SHP77 (cell line): ENCODE results near the gene REXO1.
"Not testable (repeated sequence)": the region's sequence is repeated elsewhere in the genome, so short reads cannot be mapped to it uniquely, and the experiment has no call there.

Experiments used
- DNase-seq, 2 experiments: peaks; one replicate each; lab custom pipeline; 2025; lab: John Stamatoyannopoulos, UW

The REXO1 gene

GRCh38 chr19:1875646-1876495, 27.6 kb upstream of the REXO1 start:
- peak; percentile 87 to 92 for DNase-seq

- DNase-seq: not testable (repeated sequence)
These were observed 27.0 kb upstream of the REXO1 start for GRCh38 chr19:1875265-1875645.

GRCh38 chr19:1874554-1875185, 26.4 kb upstream of the REXO1 start:
- no peak for DNase-seq

GRCh38 chr19:1873524-1874473, 25.5 kb upstream of the REXO1 start:
- DNase-seq: peak; percentile 50 to 57

- no peak for DNase-seq
These were observed 24.7 kb upstream of the REXO1 start for GRCh38 chr19:1872807-1873523.

- DNase-seq: no peak
These were observed 23.3 kb upstream of the REXO1 start for GRCh38 chr19:1871630-1872029.

GRCh38 chr19:1871140-1871597, 22.9 kb upstream of the REXO1 start:
- DNase-seq: no peak

GRCh38 chr19:1868971-1869370, 20.7 kb upstream of the REXO1 start:
- no peak for DNase-seq

- DNase-seq: no peak
These were observed 19.1 kb upstream of the REXO1 start for GRCh38 chr19:1867349-1867724.

- DNase-seq: no peak
These were observed 18.5 kb upstream of the REXO1 start for GRCh38 chr19:1866693-1867348.

GRCh38 chr19:1865172-1866010, 17.1 kb upstream of the REXO1 start:
- DNase-seq: no peak

GRCh38 chr19:1864480-1865171, 16.3 kb upstream of the REXO1 start:
- DNase-seq: peak; percentile 40 to 50

- peak; percentile 88 to 89 for DNase-seq
These were observed 15.6 kb upstream of the REXO1 start for GRCh38 chr19:1863638-1864479.

- no peak for DNase-seq
These were observed 15.0 kb upstream of the REXO1 start, which contains the start of gene KLF16 for GRCh38 chr19:1863328-1863637. Gene KLF16, minus strand, starts transcription at chr19:1863579. Its CDS starts 82 bp downstream, at chr19:1863497.

- no peak for DNase-seq
These were observed 14.4 kb upstream of the REXO1 start for GRCh38 chr19:1862424-1863327.

- no peak for DNase-seq
These were observed 13.8 kb upstream of the REXO1 start for GRCh38 chr19:1862068-1862423.

- no peak for DNase-seq
These were observed 13.3 kb upstream of the REXO1 start for GRCh38 chr19:1861599-1862031.
